MCF 10A (cell line): Measurements from ENCODE around the gene RPP30. TPM values are rescaled to one million over a fixed set of nuclear protein-coding genes. Genes with fewer than 3 reads are reported as not detected.

Experiments used
- BruUV-seq: library from RNA; stranded (reverse); fragments of 400-500 nt; replicated peaks from 2 replicates; lab custom pipeline; 2021; lab: Mats Ljungman, UMichigan
- CTCF ChIA-PET: fragments of 300-600 bp; sonication (Branson Sonifier 250); formaldehyde crosslinking; extraction: SDS; loops from one replicate; lab custom pipeline; 2021; ENCODE audit warnings: antibody characterized with exemption, inconsistent platforms; lab: Yijun Ruan, JAX
- POLR2A ChIA-PET: fragments of 300-600, 350-650 bp; sonication (Branson Sonifier 250); formaldehyde crosslinking; extraction: SDS; loops from one replicate; lab custom pipeline; 2020; ENCODE audit warnings: antibody characterized with exemption, inconsistent platforms; lab: Yijun Ruan, JAX
- DNase-seq: peaks from one replicate; pipeline ENCODE4 v3.0.0-alpha.2; 2018; ENCODE audit not compliant: unreplicated experiment
- H3K27ac Mint-ChIP-seq: one replicate; pipeline ENCODE4 v1.8.0; 2022; ENCODE audit warnings: mild to moderate bottlenecking, low read depth, mixed read lengths; ENCODE audit not compliant: unreplicated experiment
- H3K27me3 Mint-ChIP-seq: one replicate; pipeline ENCODE4 v1.8.0; 2022; ENCODE audit warnings: mixed read lengths; ENCODE audit not compliant: insufficient read depth, unreplicated experiment
- H3K36me3 Mint-ChIP-seq: one replicate; pipeline ENCODE4 v1.8.0; 2022; ENCODE audit warnings: mild to moderate bottlenecking, moderate library complexity, mixed read lengths; ENCODE audit not compliant: insufficient read depth, unreplicated experiment
- H3K4me1 Mint-ChIP-seq: one replicate; pipeline ENCODE4 v1.8.0; 2022; ENCODE audit warnings: mixed read lengths; ENCODE audit not compliant: insufficient read depth, unreplicated experiment
- H3K4me3 Mint-ChIP-seq: one replicate; pipeline ENCODE4 v1.8.0; 2022; ENCODE audit warnings: mild to moderate bottlenecking, moderate library complexity, mixed read lengths; ENCODE audit not compliant: unreplicated experiment
- H3K9me3 Mint-ChIP-seq: one replicate; pipeline ENCODE4 v1.8.0; 2022; ENCODE audit warnings: mixed read lengths; ENCODE audit not compliant: unreplicated experiment
- intact Hi-C: fragments of 100-400 bp; cut with micrococcal nuclease; formaldehyde crosslinking; loops from 2 replicates; pipeline ENCODE4 v1.14.1; 2022
- total RNA-seq: library from RNA; stranded (reverse); gene quantifications from 2 replicates; pipeline ENCODE4 v1.2.3, GENCODE V29; 2022
- TF ChIP-seq, protein P1 (sequence below): fragments of 200-600 bp; IDR thresholded peaks from one replicate; pipeline ENCODE4 v1.8.0; 2022; ENCODE audit warnings: antibody characterized with exemption, mild to moderate bottlenecking; ENCODE audit not compliant: unreplicated experiment

The RPP30 gene
- total RNA-seq, 1 experiment from 2014 or later = 41.8 TPM

GRCh38 chr10:90858461-90858968 is 13.3 kb upstream of the RPP30 start:
- TF ChIP-seq, protein P1, sequence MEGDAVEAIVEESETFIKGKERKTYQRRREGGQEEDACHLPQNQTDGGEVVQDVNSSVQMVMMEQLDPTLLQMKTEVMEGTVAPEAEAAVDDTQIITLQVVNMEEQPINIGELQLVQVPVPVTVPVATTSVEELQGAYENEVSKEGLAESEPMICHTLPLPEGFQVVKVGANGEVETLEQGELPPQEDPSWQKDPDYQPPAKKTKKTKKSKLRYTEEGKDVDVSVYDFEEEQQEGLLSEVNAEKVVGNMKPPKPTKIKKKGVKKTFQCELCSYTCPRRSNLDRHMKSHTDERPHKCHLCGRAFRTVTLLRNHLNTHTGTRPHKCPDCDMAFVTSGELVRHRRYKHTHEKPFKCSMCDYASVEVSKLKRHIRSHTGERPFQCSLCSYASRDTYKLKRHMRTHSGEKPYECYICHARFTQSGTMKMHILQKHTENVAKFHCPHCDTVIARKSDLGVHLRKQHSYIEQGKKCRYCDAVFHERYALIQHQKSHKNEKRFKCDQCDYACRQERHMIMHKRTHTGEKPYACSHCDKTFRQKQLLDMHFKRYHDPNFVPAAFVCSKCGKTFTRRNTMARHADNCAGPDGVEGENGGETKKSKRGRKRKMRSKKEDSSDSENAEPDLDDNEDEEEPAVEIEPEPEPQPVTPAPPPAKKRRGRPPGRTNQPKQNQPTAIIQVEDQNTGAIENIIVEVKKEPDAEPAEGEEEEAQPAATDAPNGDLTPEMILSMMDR = no peak
- H3K27ac Mint-ChIP-seq = peak overlapping the region; percentile 70
- DNase-seq = no peak
- H3K27me3 Mint-ChIP-seq = no peaks in the 10 kb centered on the region
- BruUV-seq = no TSS peak
- POLR2A ChIA-PET = interaction anchor here (0.6 to 8.6 kb wide), 11 partner anchors 12 to 661 kb away, joined by 3 to 67 read pairs (median 3); partner anchors contain the start of gene RPP30
- H3K4me3 Mint-ChIP-seq = peak overlapping the region; percentile 89
- H3K9me3 Mint-ChIP-seq = no peaks in the 10 kb centered on the region
- H3K36me3 Mint-ChIP-seq = peaks cover 6% of the 10 kb centered on the region
- intact Hi-C loops = loop anchor here (2.0 to 10.0 kb wide), 2 partner anchors 42 to 424 kb away; no protein-coding TSS in a partner anchor
- H3K4me1 Mint-ChIP-seq = peaks cover 17% of the 10 kb centered on the region
- CTCF ChIA-PET = interaction anchor here (0.6 to 1.8 kb wide), 7 partner anchors 11 to 1080 kb away, joined by 3 to 8 read pairs (median 5); no protein-coding TSS in a partner anchor

- intact Hi-C loops = loop anchor here (1.0 to 10.0 kb wide), 3 partner anchors 43 to 425 kb away; no protein-coding TSS in a partner anchor
- DNase-seq = peak; percentile 87
- H3K27ac Mint-ChIP-seq = peak overlapping the region; percentile 70
These were observed 12.4 kb upstream of the RPP30 start for GRCh38 chr10:90859321-90859751.

GRCh38 chr10:90860790-90861189 is 11.0 kb upstream of the RPP30 start:
- POLR2A ChIA-PET = interaction anchor here (0.7 to 8.6 kb wide), 7 partner anchors 10 to 110 kb away, joined by 3 to 67 read pairs (median 8); partner anchors contain the start of gene RPP30
- intact Hi-C loops = loop anchor here (5.0 to 10.0 kb wide), 5 partner anchors 266 to 1433 kb away; no protein-coding TSS in a partner anchor
- TF ChIP-seq, protein P1 = no peak
- Mint-ChIP-seq H3K27me3 (no peaks in the 10 kb centered on the region), H3K27ac (no peak overlapping the region), H3K36me3 (no peaks in the 10 kb centered on the region), H3K9me3 (no peaks in the 10 kb centered on the region), H3K4me1 (peaks cover 9% of the 10 kb centered on the region), H3K4me3 (no peak overlapping the region)
- no peak for DNase-seq
- CTCF ChIA-PET = interaction anchor here (1.1 to 8.7 kb wide), 5 partner anchors 74 to 1065 kb away, joined by 3 to 149 read pairs (median 15); no protein-coding TSS in a partner anchor
- BruUV-seq = no TSS peak

More at GRCh38 chr10:90859321-90859751, 12.4 kb upstream of the RPP30 start:
- TF ChIP-seq, protein P1 = no peak
- Mint-ChIP-seq H3K27me3 (no peaks in the 10 kb centered on the region), H3K4me1 (peaks cover 13% of the 10 kb centered on the region), H3K36me3 (no peaks in the 10 kb centered on the region), H3K4me3 (no peak overlapping the region), H3K9me3 (no peaks in the 10 kb centered on the region)
- no TSS peak for BruUV-seq
- POLR2A ChIA-PET = interaction anchor here (0.6 to 8.6 kb wide), 10 partner anchors 12 to 807 kb away, joined by 3 to 67 read pairs (median 4); partner anchors contain the start of gene RPP30
- CTCF ChIA-PET = interaction anchor here (1.0 to 3.0 kb wide), 5 partner anchors 10 to 109 kb away, joined by 3 to 20 read pairs (median 5); no protein-coding TSS in a partner anchor
